Thymus (tissue), 11 donors: ENCODE data around the gene LHPP. TPM values are rescaled to one million over a fixed set of nuclear protein-coding genes. Genes with fewer than 3 reads are reported as not detected.

Experiments used
- DNase-seq, 9 donors: peaks; one replicate each; pipeline ENCODE4 v3.0.0-alpha.2; 2013; ENCODE audit warnings: low spot score in 9 of 9, low read depth in 6 of 9, missing footprints in 1 of 9
- H3K27ac ChIP-seq, 2 donors: one replicate each; pipeline ENCODE4 v1.5.1; 2013; ENCODE audit warnings: control low read depth in 1 of 2, low read depth in 1 of 2, low read length in 1 of 2, mild to moderate bottlenecking in 1 of 2, moderate library complexity in 1 of 2
- H3K27me3 ChIP-seq, 2 donors: one replicate each; pipeline ENCODE4 v1.5.1; 2013; ENCODE audit warnings: low read length in 1 of 2; ENCODE audit not compliant: control insufficient read depth in 2 of 2, insufficient read depth in 1 of 2
- H3K36me3 ChIP-seq, 2 donors: one replicate each; pipeline ENCODE4 v1.5.1; 2013; ENCODE audit warnings: low read length in 1 of 2, mild to moderate bottlenecking in 1 of 2, moderate library complexity in 1 of 2; ENCODE audit not compliant: control insufficient read depth in 2 of 2, insufficient read depth in 2 of 2
- H3K4me1 ChIP-seq, 2 donors: one replicate each; pipeline ENCODE4 v1.5.1; 2013; ENCODE audit warnings: low read length in 2 of 2; ENCODE audit not compliant: control insufficient read depth in 2 of 2, insufficient read depth in 2 of 2
- H3K4me3 ChIP-seq, 2 donors: one replicate each; pipeline ENCODE4 v1.5.1; 2013; ENCODE audit warnings: low read length in 2 of 2, control low read depth in 1 of 2, mild to moderate bottlenecking in 1 of 2
- H3K9me3 ChIP-seq, 2 donors: one replicate each; pipeline ENCODE4 v1.5.1; 2013; ENCODE audit warnings: low read length in 1 of 2, mild to moderate bottlenecking in 1 of 2; ENCODE audit not compliant: control insufficient read depth in 2 of 2, insufficient read depth in 1 of 2
- WGBS: extraction: QIAGEN DNeasy Blood & Tissue Kit; methylation state at CpG from one replicate; pipeline ENCODE4 v1.1.7; 2013; 5-methylcytosine and 5-hydroxymethylcytosine counted together
- polyA plus RNA-seq: library from polyadenylated mRNA; stranded (reverse); fragments of 200-250 nt; gene quantifications from one replicate; pipeline ENCODE4 v1.2.3, GENCODE V29; 2013
- total RNA-seq: library from RNA; stranded (reverse); fragments of 120-200 nt; gene quantifications from one replicate; pipeline ENCODE4 v1.2.4, GENCODE V29; 2013
- donor health status: healthy.

LHPP gene
- total and polyA plus RNA-seq, 2 donors = 6.3 to 13.5 TPM

- H3K4me1 ChIP-seq = peaks cover 90 to 100% of the 10 kb centered on the region in 2 donors
- peak in 5 of 9 donors; percentile 72 to 91 (median 77) for DNase-seq
- WGBS = 51% methylated on average over 9 of the region's 9 CpGs
- peaks cover 23 to 43% of the 10 kb centered on the region in 2 donors for H3K36me3 ChIP-seq
- H3K27me3 ChIP-seq = no peaks in the 10 kb centered on the region
- peak overlapping the region; percentile 3 to 18 for H3K4me3 ChIP-seq
- H3K27ac ChIP-seq = peak overlapping the region; percentile 95 to 98
- no peaks in the 10 kb centered on the region for H3K9me3 ChIP-seq
Measured at GRCh38 chr10:124647421-124648130, 186.0 kb downstream of the LHPP start.

- Histone ChIP-seq H3K27ac (peak overlapping the region; percentile 95 to 98), H3K9me3 (no peaks in the 10 kb centered on the region), H3K4me1 (peaks cover 91 to 100% of the 10 kb centered on the region in 2 donors), H3K36me3 (peaks cover 19 to 41% of the 10 kb centered on the region in 2 donors), H3K27me3 (no peaks in the 10 kb centered on the region), H3K4me3 (peak overlapping the region; percentile 3 to 18)
- DNase-seq = no peak
- WGBS = 29% methylated on average over 7 of the region's 7 CpGs
Measured at GRCh38 chr10:124648131-124648475, 186.5 kb downstream of the LHPP start.

GRCh38 chr10:124648738-124649137 lies 187.1 kb downstream of the LHPP start:
- DNase-seq = peak in 5 of 9 donors; percentile 69 to 88 (median 73)
- H3K4me1 ChIP-seq = peaks cover 92 to 100% of the 10 kb centered on the region in 2 donors
- H3K4me3 ChIP-seq = peak overlapping the region; percentile 3 to 18
- peaks cover 13 to 45% of the 10 kb centered on the region in 2 donors for H3K36me3 ChIP-seq
- 3% methylated on average over 9 of the region's 9 CpGs for WGBS
- no peaks in the 10 kb centered on the region for H3K9me3 ChIP-seq
- no peaks in the 10 kb centered on the region for H3K27me3 ChIP-seq
- H3K27ac ChIP-seq = peak overlapping the region; percentile 95 to 98

- peaks cover 91 to 100% of the 10 kb centered on the region in 2 donors for H3K4me1 ChIP-seq
- no peaks in the 10 kb centered on the region for H3K9me3 ChIP-seq
- H3K27me3 ChIP-seq = no peaks in the 10 kb centered on the region
- H3K4me3 ChIP-seq = no peak overlapping the region
- H3K36me3 ChIP-seq = peaks cover 8 to 47% of the 10 kb centered on the region in 2 donors
- 49% methylated on average over 5 of the region's 5 CpGs for WGBS
- DNase-seq = peak in 1 of 9 donors; percentile 33
- H3K27ac ChIP-seq = peak overlapping the region; percentile 95 to 98
Measured at GRCh38 chr10:124649214-124649613, 187.6 kb downstream of the LHPP start.

GRCh38 chr10:124650263-124650662 lies 188.6 kb downstream of the LHPP start:
- H3K4me3 ChIP-seq = no peak overlapping the region
- H3K36me3 ChIP-seq = peaks cover 11 to 55% of the 10 kb centered on the region in 2 donors
- H3K27me3 ChIP-seq = no peaks in the 10 kb centered on the region
- peak in 1 of 9 donors; percentile 50 for DNase-seq
- peak overlapping the region; percentile 88 to 98 for H3K27ac ChIP-seq
- peaks cover 92 to 100% of the 10 kb centered on the region in 2 donors for H3K4me1 ChIP-seq
- H3K9me3 ChIP-seq = no peaks in the 10 kb centered on the region
- 78% methylated on average over 12 of the region's 12 CpGs for WGBS

GRCh38 chr10:124650820-124651401 lies 189.3 kb downstream of the LHPP start:
- WGBS = 19% methylated on average over 13 of the region's 13 CpGs
- peak in 2 of 9 donors; percentile 64 to 78 for DNase-seq

GRCh38 chr10:124651402-124651891 lies 189.8 kb downstream of the LHPP start:
- Histone ChIP-seq H3K36me3 (peaks cover 23 to 61% of the 10 kb centered on the region in 2 donors), H3K9me3 (no peaks in the 10 kb centered on the region), H3K27ac (peak overlapping the region; percentile 88 to 98), H3K4me1 (peaks cover 94 to 100% of the 10 kb centered on the region in 2 donors), H3K27me3 (no peaks in the 10 kb centered on the region), H3K4me3 (peak overlapping the region in 1 of 2 donors; percentile 14)
- peak in 1 of 9 donors; percentile 52 for DNase-seq
- WGBS = 69% methylated on average over 14 of the region's 14 CpGs

More at GRCh38 chr10:124650820-124651401, 189.3 kb downstream of the LHPP start:
- Histone ChIP-seq H3K27ac (peak overlapping the region; percentile 88 to 98), H3K4me3 (peak overlapping the region; percentile 6 to 14), H3K9me3 (no peaks in the 10 kb centered on the region), H3K36me3 (peaks cover 18 to 61% of the 10 kb centered on the region in 2 donors), H3K27me3 (no peaks in the 10 kb centered on the region), H3K4me1 (peaks cover 92 to 100% of the 10 kb centered on the region in 2 donors)

GRCh38 chr10:124652200-124652599 lies 190.6 kb downstream of the LHPP start:
- no peaks in the 10 kb centered on the region for H3K27me3 ChIP-seq
- DNase-seq = no peak
- WGBS = 82% methylated on average over 5 of the region's 5 CpGs
- H3K36me3 ChIP-seq = peaks cover 23 to 55% of the 10 kb centered on the region in 2 donors
- no peaks in the 10 kb centered on the region for H3K9me3 ChIP-seq
- H3K4me1 ChIP-seq = peaks cover 90 to 96% of the 10 kb centered on the region in 2 donors
- peak overlapping the region; percentile 21 to 98 for H3K27ac ChIP-seq
- H3K4me3 ChIP-seq = no peak overlapping the region

GRCh38 chr10:124652701-124653100 lies 191.1 kb downstream of the LHPP start:
- peak overlapping the region; percentile 1 to 98 for H3K27ac ChIP-seq
- H3K36me3 ChIP-seq = peaks cover 23 to 52% of the 10 kb centered on the region in 2 donors
- DNase-seq = peak in 1 of 9 donors; percentile 28
- 95% methylated on average over 8 of the region's 8 CpGs for WGBS
- no peak overlapping the region for H3K4me3 ChIP-seq
- H3K9me3 ChIP-seq = no peaks in the 10 kb centered on the region
- H3K27me3 ChIP-seq = no peaks in the 10 kb centered on the region
- peaks cover 88 to 96% of the 10 kb centered on the region in 2 donors for H3K4me1 ChIP-seq
